GM12892 (cell line): ENCODE results near the gene MAN1A1.

Source experiments
- DNase-seq: peaks from one replicate; pipeline ENCODE4 v3.0.0; 2011; ENCODE audit not compliant: insufficient read length
- FAIRE-seq: peaks from 2 replicates; lab custom pipeline; 2011; peaks lifted over from hg19 to GRCh38; lab: Jason Lieb, UNC
- POLR2A ChIP-seq: IDR thresholded peaks from 2 replicates; pipeline ENCODE4 v1.6.1; 2011; ENCODE audit warnings: low read depth, low read length, control low read depth
- POLR2AphosphoS5 ChIP-seq: IDR thresholded peaks from 2 replicates; pipeline ENCODE4 v1.6.1; 2011; ENCODE audit warnings: low read depth, low read length, control low read depth
- TAF1 ChIP-seq: IDR thresholded peaks from 2 replicates; pipeline ENCODE4 v1.6.1; 2011; ENCODE audit warnings: low read depth, mild to moderate bottlenecking, control low read depth, low read length, borderline replicate concordance

MAN1A1 gene

GRCh38 chr6:119234457-119234856 lies 115.1 kb downstream of the MAN1A1 start:
- TF ChIP-seq POLR2A (no peak), POLR2AphosphoS5 (no peak), TAF1 (no peak)
- no peak for DNase-seq
- FAIRE-seq, result no peak

- TF ChIP-seq POLR2A, result no peak
- no peak for TF ChIP-seq TAF1
- TF ChIP-seq POLR2AphosphoS5, result no peak
- FAIRE-seq (no peak), DNase-seq (no peak)
Measured at GRCh38 chr6:119233312-119233984, 116.1 kb downstream of the MAN1A1 start.

- no peak for TF ChIP-seq TAF1
- TF ChIP-seq POLR2A, result no peak
- no peak for TF ChIP-seq POLR2AphosphoS5
- no peak for FAIRE-seq
- DNase-seq, result no peak
Measured at GRCh38 chr6:119231394-119231793, 118.2 kb downstream of the MAN1A1 start.

GRCh38 chr6:119230160-119230559 lies 119.4 kb downstream of the MAN1A1 start:
- no peak for FAIRE-seq
- TF ChIP-seq POLR2AphosphoS5 (no peak), TAF1 (no peak), POLR2A (no peak)
- DNase-seq, result no peak

- TF ChIP-seq POLR2AphosphoS5 (no peak), TAF1 (no peak), POLR2A (no peak)
- FAIRE-seq, result no peak
- no peak for DNase-seq
Measured at GRCh38 chr6:119227377-119227776, 122.2 kb downstream of the MAN1A1 start.

GRCh38 chr6:119226089-119226488 lies 123.5 kb downstream of the MAN1A1 start:
- FAIRE-seq (no peak), DNase-seq (no peak)
- TF ChIP-seq POLR2AphosphoS5 (no peak), TAF1 (no peak), POLR2A (no peak)

- TF ChIP-seq TAF1 (no peak), POLR2AphosphoS5 (no peak), POLR2A (no peak)
- no peak for FAIRE-seq
Measured at GRCh38 chr6:119224095-119224701, 125.4 kb downstream of the MAN1A1 start.

GRCh38 chr6:119220452-119220851 lies 129.1 kb downstream of the MAN1A1 start:
- no peak for DNase-seq
- FAIRE-seq, result no peak
- TF ChIP-seq POLR2A, result no peak
- TF ChIP-seq TAF1, result no peak
- no peak for TF ChIP-seq POLR2AphosphoS5

More at GRCh38 chr6:119224095-119224701, 125.4 kb downstream of the MAN1A1 start:
- no peak for DNase-seq

GRCh38 chr6:119218548-119218947 lies 131.0 kb downstream of the MAN1A1 start:
- TF ChIP-seq POLR2A (no peak), POLR2AphosphoS5 (no peak), TAF1 (no peak)
- no peak for FAIRE-seq
- DNase-seq, result no peak

GRCh38 chr6:119215885-119216590 lies 133.5 kb downstream of the MAN1A1 start:
- FAIRE-seq, result no peak
- TF ChIP-seq TAF1 (no peak), POLR2AphosphoS5 (no peak), POLR2A (no peak)
- no peak for DNase-seq

GRCh38 chr6:119215309-119215708 lies 134.3 kb downstream of the MAN1A1 start:
- DNase-seq (no peak), FAIRE-seq (no peak)
- no peak for TF ChIP-seq POLR2A
- TF ChIP-seq POLR2AphosphoS5, result no peak
- no peak for TF ChIP-seq TAF1
